Forelimb muscle (tissue), 1 donor: ENCODE data around the gene MIER2. TPM values are rescaled to one million over a fixed set of nuclear protein-coding genes. Genes with fewer than 3 reads are reported as not detected.
A peak's percentile ranks its signal among the peaks of the same experiment; 100 is the strongest.

Experiments used
- DNase-seq: peaks from one replicate; pipeline ENCODE4 v3.0.0-alpha.2; 2013; ENCODE audit warnings: low read depth
- polyA plus RNA-seq: library from polyadenylated mRNA; unstranded; fragments of 120-200 nt; gene quantifications from one replicate; pipeline ENCODE4 v1.2.1, GENCODE V29; 2013; ENCODE audit not compliant: insufficient read length

The MIER2 gene
- polyA plus RNA-seq, 1 donor: 28.1 TPM

DNA sequence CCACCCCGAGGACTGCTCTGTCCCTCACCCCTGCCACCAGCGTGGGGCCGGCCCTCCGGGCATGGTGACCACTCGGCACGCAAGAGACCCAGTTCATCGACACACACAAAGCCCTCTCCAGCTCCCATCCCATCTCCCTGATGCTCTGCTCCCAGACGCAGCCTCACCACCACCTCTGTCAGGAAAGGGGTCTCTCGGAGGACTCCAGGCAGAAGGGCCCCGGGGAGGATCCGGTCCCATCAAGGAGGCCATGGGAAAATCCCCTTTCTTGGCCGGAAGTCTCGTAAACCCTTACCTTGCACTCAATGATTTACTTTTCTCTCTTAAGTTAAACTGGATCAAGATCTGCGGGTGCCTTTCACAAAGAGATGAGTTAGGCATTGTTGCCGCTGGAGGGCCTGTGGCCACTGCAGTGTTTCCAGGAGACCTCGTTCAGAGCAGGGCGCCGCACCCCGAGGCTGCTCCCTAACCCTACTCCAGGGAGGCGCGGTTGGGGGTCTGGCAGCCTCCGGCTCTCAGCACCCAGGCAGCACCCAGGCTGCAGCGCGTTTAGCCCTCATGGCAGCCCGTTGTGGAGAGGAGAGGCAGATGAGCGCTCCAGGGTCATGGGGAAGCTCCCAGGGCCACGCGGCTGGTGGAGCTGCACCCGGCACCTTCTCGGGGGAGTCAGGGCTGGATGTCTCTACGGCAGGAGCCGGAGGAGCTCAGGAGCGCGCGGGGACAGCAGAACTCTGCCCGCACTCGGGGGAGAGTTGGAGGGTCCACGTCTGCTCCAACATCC is 33.4 kb upstream of the MIER2 start:
- no peak for DNase-seq

DNA sequence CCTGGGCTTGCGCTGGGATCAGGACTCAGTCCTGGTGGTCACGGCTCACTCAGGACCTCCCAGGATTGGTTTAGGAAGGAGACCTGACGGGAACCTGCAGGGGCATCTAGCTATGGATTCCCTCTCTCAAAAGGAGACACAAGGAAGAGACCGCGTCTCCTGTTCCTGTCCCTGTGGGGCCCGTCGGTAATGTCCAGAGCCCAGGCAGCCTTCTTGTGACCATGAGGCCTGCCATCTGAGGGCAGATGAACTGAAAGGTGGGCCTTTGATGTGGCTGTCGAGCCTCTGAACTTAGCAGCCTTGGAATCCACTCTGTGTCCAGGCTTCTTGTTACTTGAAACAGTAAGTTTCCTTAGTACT is 31.5 kb upstream of the MIER2 start:
- no peak for DNase-seq

DNA sequence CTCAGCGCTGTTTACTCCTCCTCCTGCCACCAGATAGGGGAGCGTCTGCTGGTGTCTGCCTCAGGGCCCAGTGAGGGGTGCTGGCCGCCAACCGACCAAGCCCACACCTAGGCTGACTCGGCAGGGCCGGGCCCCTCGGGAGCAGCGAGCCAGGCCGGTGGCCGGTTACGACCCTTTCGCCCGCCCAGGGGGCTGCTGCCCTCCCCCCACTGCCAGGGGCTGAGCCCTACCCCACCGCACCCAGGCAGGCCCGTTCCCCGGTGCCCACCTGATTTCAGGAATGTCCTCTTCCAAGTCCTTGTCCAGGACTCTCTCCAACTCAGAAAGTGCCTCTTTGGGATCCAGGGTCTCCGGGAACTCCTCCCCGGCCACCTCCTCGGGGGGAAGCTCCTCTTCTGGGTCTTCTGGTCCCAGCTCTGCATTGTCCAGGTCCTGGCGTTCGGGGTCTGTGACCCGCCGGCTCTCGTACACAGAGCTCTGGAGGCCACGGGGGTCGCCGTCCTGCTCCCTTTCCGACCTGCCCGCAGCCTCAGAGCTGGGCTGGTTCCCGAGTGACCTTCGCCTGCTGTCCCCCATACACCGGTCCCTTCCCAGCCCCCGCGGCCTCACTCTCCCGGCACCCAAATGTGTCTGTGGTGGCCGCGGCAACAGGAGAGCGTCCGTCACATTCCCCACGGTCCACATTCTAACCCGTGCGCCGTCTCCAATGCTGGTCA is 31.0 kb upstream of the MIER2 start:
- no peak for DNase-seq

DNA sequence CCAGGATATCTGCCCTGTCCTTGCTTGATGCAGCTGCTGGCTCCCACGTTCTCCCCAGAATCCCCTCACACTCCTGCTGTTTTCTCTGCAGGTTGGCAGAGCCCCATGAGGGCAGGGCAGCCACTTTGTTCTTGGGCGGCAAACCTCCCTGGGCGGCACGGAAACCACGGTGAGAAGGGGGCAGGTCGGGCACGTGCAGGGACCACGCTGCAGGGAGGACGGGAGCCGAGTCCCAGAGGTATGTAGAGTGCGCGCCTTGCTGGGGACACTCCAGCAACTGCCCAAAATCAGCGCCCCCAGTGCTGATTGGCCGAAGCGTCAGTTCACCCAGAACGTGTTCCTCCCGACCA is 30.3 kb upstream of the MIER2 start:
- DNase-seq: no peak

DNA sequence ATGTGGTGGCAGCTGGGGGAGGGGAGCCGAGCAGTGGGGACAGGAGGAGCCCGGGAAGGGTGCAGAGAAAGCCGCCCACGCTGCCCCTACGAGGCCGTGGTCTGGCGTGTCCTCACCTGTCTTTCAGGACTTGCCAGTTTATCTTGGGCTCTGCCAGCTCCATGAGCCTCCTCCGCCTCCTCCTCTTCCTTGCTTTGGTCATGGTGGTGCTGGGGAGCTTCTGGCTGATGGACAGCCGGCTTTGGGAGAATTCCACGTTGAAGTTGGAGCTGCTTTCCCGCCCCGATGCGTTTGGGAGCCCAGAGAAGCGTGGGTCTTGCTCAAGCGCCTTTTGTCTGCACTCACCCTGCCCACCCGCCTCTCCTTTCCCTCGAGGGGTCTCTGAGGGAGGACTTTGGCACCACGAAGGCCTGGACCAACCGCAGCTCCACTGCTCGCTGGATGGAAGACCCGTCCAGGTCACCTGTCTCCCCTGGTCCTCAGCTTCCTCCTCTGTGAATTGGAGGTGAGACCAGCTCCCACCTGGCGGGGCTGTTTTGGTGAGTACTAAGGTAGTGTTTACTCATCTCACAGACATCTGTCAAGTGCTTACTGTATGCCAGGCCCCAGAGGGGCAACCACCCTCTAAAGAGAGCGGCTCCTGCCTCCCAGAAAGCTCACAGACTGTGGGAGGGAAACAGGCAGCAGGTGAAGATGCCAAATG is 29.7 kb upstream of the MIER2 start:
- DNase-seq: no peak

DNA sequence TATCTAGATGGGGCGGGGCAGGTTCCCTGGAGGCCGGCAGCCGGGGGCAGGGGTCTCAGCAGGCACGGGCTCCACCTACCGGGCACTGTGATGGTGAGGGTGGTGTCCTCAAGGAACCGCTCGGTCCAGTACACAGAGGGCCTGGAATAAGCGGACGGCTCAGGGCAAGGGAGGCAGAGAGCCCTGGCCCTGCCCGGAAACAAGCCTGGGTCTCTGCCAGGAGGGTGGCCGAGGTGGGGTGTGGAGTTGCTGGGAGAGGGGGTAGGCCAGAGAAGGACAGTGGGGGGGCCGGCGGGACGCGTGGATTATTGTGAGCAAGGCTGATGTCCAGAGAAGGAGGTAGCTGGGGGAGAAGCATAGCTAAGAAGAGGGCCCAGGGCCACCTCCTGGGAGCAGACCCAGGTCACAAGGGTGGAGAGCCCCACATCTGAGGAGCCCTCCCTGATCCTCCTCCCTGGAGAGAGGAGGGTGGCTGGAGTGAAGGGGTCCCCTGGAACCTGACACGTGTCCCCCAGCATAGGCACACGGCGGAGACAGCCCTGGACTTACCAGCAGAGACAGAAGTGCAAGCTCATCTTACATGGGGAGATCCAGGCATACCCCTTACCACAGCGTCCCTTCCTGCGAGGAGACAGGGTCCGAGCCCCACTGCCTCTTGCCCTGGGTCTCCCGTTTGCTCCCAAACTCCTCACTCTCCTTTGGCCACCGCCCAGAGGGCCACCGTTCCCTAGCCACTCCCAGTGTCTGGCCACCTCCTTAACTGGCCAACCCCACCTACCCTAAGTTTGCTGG is 29.0 kb upstream of the MIER2 start:
- no peak for DNase-seq

DNA sequence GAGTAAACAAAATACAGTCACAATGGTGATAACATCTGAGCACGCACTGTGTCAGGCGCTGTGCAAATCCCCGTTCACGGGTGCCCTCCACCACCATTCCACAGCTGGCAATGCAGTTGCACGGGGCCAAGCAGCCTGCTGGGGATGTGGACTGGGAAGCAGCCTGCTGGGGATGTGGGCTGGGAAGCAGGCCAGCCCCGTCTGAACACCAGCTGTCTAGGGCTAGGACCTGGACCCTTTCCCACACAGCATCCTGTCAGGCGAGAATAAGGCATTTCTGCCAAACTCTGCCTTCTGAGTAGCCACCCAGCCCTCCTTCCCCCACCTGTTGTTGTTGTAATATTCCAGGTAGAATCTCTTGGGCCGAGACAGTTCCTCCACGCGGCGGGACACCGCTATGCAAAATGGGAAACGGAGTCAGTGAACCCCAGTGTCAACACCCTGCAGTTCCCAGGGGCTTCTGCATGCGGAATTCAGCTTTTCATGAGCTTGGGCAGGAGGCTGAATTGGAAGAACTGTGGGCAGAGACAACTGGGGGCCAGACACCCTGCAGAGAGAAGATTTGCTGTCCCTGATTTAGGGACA is 27.8 kb upstream of the MIER2 start:
- peak; percentile 56 for DNase-seq

DNA sequence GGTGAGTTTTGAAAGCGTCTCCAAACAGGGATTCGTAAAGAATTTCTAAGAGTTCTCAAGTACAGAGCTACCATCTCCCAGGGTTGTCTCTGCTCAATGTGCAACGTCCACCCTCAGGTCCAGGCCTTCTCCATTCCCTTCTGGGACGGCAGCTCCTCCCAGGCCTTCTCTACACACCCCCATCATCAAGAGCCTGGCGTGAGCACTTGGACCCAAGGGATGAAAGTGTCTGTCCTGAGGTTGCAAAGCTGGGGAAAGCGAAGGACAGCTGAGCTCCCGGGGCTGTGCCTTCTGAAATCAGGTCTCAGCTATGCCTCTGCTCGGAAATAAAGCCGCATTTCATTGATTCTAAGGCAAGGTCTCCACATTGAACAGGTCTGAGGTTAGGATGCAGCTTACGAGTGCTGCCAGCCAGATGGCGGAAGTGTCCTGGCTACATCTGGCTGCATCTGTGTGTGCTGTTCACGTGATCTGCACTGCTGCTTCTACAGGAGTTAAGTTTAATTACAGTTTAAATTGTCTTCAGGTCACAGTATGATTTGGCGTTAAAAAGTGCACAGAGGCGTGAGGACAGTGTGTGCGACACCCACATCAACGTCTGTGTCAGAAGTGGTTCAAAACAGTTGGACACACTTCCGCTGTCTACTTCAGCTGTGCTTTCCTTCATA is 27.0 kb upstream of the MIER2 start:
- DNase-seq: no peak

DNA sequence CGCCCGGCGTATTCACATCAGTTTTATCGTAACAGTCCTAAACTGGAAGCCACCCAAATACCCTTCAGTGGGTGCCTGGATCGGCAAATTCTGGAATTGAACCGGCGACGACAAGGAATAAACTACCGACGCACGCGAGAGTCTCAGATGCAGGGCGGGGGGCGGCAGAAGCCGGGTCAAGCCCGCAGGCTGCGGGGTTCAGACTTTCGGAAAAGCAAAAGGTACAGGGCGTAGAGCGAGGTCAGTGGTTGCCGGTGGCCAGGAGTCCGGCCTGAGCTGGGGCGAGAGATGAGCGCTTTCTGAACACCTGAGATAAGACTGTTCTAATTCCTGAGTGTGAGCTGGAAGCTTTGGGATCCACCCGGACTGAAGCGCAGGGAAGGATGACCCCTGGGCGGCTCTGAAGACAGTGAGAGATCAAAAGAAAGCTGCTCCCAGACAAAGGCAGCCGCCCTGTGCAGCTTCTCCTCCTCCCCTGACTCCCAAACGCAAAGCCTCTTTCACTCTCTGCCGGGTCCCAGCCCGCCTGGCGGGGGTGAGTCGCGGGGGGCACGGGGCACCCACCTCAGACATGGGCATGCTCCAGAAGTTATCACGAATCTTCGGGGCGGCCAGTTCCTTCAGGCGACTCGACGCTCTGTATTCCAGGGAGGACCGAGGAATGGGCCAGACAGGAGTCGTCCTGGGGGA is 26.2 kb upstream of the MIER2 start:
- DNase-seq: no peak

DNA sequence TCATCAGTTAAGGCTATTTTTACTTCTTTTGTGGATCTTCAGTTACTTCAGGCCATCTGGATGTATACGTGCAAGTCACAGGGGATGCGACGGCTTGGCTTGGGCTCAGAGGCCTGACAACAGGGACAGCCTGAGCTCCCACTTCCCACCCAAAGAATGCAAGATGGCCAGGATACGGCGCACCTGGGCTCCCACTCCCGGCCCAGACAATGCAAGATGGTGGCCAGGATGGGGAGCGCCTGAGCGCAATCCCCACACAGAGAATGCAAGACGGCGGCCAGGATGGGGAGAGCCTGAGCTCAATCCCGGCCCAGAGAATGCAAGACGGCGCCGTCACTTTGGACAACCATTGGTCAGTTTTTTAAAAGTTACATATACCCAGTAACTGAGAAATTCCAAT is 25.3 kb upstream of the MIER2 start:
- no peak for DNase-seq

DNA sequence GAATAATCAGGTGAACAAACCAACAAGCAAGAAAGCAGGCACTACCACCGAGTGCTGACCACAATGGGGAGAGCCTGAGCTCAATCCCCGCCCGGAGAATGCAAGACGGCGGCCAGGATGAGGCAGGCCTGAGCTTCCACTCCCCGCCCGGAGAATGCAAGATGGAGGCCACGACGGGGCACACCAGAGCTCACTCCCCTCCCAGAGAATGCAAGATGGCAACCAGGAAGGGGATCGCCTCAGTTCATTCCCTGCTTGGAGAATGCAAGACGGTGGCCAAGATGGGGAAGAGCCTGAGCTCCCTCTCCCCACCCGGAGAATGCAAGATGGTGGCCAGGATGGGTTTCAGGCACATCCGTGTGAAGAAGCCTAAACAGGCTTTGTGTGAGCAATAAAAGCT is 24.7 kb upstream of the MIER2 start:
- no peak for DNase-seq

DNA sequence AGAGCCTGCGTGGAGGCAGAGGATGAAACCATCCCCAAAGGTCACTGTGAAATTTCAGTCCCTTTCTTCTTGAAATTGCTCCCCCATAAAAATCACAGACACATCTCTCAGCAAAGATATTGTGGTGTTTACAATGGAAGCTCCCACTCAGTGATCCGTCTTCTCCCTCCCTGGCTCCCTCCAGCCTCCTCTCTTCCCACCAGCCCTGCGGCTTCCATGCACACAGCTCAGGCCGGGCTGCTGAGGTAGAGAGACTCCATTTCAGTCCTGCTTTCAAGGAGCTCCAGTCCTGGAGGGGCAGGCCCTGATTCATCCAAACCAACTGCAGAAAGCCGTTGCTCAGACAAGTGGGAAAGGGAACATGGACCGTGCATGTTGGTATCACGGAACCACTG is 24.0 kb upstream of the MIER2 start:
- no peak for DNase-seq

DNA sequence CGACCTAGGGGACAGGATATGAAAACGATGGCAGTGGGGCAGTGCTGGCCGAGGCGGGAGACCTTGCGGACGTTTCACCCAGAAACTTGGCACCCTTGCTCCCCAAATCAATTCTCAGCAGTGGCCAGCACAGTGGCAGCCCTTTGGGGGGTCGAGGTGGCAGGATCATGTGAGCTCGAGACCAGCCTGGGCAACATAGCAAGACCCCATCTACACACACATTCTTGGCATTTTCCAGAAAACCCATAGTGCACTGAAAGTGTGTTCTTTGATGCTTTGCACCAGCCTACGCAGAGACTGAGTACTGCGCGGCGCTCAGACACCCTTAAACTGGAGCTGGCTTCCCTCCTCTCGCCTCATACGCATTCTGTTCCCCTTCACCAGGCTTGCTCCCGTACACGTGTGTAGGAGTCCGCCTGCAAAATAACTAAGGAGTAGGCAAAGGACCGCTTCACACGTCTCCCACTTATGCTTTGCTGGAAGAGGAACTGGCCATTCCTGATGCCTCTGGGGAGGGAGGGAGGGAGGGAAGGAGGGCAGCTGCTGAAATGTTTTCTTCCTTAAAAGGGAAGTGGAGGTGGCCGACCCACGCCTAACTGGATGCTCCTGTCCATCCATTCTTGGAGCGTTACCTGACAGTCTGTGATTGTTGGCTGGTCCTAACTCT is 23.5 kb upstream of the MIER2 start:
- DNase-seq: no peak

DNA sequence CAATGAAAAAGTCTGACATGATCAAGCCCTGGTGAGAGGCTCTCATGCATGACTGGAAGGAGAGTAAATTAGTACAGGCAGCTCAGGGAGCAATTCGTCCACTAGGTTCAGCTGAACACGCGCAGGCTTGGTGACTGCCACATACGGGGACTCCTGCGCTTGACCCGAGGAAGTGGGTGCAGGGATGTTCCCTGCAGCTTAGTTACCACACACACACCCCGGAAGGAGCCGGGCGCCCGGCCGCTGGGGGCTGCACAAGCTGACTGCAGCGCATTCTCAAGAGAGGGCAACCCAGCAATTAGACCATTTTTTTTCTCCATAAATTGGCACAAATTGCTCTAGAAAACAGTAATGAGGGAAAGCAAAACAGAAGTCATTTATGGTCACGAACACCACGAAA is 23.0 kb upstream of the MIER2 start:
- DNase-seq: no peak

DNA sequence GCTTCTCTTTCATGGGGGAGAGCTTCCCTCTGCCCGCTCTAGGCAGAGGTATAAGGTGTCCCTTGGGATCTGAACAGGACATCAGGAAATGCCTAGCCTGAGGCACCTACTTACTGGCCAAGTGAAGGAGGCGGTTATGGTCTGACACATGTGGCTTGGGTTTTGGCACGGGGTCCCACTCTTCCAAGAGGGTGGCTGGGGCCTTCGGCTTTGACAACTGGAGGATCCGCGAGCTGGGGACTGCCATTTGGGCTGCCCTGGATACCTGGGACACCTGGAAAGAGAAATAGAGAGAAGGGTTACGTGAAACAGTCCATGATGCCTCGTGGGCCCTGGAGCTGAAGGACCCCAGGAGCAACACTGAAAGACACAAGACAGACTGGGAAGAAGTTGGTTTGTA is 22.4 kb upstream of the MIER2 start:
- no peak for DNase-seq

DNA sequence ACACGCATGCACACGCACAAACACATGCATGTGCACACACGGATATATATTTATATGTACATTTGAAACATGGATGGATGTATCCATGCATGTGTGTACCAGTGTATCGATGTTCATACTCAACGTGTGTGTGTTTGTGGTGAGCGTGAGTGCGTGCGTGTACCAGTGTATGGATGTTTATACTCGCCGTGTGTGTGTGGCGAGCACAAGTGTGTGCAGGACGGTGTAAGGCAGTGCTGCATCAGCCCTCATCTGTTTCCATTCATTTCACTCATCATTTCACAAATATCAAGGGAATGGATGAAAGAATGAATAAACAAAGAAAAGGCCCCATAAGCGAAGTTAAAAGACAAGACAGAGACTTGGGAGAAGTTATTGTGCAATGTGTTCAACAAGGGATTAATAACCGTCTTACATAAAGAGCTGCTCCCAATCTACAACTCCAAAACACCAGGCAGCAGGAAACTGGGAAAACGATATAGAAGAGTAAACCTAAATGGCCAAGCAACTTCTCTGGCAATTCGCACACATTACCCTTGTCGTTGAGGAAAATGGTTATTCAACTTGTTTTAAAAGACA is 21.7 kb upstream of the MIER2 start:
- DNase-seq: no peak

DNA sequence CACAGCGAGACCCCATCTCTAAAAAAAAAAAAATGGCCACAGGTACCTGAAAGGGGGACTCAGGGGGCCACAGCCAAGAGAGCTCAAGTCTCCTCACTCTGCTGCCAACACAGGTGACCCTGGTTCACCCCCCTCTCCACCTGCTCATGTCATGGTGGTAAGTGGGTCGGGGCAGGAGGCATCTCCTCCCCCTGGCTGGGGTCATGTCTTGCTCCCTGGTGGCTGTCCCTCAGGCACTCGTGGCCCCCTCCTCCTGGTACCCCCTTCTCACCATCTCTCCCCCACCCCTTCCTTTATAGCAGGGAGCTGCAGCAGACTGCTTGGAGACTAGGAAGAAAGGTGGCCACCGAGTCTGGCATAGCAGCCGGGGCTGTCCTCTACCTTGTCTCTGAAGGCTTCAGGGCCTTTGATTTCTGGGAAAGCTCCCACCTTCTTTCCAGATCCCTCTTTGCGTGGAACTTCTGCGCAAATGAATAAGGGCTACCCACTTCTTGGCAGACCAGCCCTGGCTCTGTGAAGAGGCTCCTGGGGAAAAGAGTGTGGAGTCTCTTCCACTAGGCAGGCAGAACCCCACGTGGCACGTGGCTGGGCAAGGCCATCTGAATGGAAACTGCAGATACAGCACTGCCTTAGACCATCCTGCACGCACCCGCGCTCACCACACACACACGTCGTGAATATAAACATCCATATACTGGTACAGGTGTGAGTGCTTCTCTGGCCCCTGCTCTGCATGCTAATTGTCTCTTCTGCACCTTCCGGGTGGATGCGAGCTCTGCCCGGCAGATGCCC is 20.1 kb upstream of the MIER2 start:
- DNase-seq: no peak

DNA sequence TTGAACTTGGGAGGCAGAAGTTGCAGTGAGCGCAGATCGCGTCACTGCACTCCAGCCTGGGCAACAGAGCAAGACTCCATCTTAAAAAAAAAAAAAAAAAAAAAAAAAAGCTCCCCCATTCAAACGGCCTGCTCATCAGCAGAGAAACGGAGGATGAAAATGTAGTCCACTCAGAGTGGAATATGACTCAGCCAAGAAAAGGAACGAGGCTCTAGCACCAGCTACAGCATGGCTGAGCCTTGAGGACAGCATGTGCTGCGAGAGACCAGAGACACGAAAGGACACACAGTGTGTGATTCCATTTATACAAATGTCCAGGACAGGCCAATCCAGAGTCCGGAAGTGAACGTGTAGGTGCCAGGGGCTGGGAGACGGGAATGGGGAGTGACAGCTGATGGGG is 18.1 kb upstream of the MIER2 start:
- no peak for DNase-seq

DNA sequence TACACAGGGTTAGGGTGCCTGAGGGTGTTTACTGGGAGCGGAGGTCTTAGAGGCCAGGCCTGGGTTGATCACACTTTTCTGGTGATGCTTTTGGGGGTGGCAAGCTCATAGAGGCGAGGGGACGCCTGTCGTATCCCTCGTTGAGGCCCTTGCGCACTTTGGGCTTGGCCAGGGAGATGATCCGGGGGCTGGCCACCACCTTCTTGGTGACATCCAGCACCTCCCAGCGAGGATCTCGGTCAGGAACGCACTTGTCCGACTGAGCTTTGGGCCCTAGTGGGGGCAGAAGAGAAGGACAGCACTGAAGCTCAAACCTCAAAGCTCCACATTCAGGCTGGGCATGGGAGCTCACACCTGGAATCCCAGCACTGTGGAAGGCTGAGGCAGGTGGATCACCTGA is 17.6 kb upstream of the MIER2 start:
- DNase-seq: no peak
